Amniotic stem cell (primary cell): Measurements from ENCODE around the gene NKAIN2.
"Not testable (repeated sequence)": the region's sequence is repeated elsewhere in the genome, so short reads cannot be mapped to it uniquely, and the experiment has no call there.

ENCODE experiments used
- DNase-seq: peaks from one replicate; lab custom pipeline; 2025; lab: John Stamatoyannopoulos, UW

Gene NKAIN2

DNA sequence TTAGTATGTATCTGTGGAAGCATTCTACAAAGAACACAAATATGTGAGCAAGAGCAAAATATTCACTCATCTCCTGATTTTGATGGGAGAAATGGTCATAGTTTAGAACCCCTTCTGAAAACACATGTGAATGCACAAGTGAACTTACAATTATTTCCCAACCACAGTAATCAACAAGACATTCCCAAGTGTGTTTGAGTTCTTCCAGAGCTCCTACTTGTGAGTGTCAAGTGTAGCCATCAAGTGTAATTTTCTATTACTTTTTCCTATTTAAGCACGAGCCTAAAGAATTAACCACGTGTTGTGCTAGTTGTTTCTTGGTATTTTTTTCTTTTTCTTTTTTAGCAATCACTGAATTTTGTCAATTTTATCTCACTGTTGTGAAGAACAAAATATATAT lies 402.3 kb downstream of the NKAIN2 start:
- DNase-seq = no peak

DNA sequence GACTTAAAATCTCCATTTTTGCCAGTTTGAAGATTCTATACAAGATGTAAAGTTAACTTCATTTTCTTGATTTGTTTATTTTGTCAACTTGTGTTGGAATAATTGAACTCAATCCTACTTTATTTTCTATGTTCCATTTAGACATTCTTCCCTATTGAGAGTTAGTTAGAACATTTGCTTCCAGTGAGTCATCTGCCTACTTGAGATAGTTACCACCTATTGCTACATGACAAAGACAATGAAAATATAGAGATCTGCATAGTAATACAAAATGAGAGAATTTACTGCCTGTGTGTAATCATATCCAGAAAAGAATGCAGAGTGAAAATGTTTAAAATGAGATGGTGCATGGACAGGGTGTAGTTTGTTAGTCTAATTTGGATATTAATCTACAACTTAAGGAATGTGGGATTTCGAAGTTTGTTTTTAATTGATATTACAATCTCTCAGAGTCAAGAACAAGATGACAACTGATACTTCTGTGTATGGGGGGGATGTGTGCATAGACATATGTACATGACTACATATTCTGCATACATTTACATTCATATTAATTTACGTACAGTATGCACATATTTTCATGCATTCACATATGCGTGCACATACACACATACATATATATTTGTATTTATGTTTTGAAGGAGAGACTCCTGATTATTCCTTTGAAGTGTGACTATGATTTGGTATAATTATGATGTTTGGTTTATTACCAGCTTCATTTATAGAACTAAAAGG lies 420.1 kb downstream of the NKAIN2 start:
- no peak for DNase-seq

DNA sequence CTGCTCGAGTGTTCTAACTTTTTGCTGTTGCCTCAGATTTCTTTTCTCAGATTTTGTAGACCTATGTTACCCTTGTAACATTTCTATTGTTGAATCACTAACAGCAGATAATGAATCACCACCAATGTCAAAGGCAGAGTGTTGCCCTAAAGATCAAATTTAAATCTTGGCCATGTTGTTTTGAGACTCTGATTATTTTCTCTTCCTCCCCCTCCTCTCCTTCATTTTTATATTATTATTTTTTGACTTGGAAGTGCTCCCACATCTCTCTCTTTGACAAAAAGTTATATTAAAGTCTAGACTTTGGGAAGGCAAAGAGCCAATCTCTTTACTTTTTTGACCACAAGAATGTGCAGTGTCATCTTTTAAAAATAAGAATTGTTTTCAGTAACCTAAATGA lies 422.7 kb downstream of the NKAIN2 start:
- DNase-seq = no peak

DNA sequence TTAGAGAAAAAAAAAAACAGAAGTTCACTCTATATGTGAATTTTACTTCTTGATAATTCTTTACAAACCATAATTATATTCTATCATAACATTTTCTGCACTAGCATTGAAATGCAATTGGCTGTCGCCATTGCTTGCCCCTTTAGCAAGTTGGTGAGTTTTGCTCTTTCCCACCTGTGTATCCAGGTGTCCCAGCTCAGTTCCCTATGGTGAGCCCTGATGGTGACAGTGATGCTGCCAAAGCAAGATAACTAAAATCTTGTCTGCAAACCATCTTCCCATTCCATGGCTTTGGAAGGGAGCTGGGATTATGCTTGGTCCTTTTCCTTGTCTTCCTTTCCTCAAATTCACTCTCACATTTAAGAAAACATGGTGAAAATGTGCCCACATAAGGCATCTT lies 429.6 kb downstream of the NKAIN2 start:
- no peak for DNase-seq

DNA sequence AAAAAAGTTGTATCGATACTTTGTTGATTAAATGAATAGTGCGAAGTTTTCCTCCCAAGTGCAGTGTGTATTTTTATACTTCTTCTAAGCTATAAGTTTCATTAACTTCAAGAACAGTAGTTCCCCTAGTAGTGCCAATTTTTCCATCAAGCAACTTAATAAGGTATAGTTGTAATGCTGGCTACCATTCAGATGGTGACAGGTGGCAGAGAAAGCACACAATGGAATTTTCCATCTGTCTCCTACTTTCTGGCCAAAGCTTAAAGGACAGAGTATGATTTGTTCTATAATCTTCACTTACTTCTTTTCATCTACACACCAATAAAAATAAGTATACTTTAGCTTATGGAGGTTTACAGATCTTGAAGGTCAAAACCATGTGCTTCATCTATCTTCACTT lies 431.1 kb downstream of the NKAIN2 start:
- no peak for DNase-seq

DNA sequence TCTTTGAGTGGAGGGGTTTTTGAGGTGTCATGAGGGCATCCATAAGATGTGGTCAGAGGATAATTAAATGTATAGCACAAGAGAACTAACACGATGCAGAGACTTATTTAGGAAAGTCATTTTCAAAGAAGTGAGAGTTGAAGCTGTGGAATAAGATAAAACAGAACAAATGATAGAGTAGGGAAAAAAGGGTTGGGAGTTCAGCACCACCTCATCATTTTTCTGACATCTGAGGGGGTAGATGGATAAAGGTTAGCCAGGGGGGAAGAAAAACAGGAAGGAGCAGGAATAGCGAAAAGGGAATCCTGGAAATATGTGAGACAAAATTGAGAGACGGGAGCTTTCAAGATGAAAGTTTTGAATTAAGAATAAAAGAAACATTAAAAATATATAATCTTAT lies 434.2 kb downstream of the NKAIN2 start:
- no peak for DNase-seq

DNA sequence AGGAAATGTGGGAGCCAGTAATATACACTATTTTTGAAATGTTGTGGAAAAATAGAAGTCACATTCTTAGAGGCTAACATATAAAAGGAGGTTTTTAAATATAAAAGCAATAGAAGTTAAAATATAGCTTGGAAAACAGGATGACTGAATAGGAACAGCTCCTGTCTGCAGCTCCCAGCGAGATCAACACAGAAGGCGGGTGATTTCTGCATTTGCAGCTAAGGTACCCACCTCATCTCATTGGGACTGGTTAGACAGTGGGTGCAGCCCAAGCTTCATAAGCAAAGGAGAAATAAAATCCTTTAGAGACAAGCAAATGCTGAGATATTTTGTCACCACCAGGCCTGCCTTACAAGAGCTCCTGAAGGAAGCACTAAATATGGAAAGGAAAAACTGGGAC lies 434.7 kb downstream of the NKAIN2 start:
- DNase-seq = not testable (repeated sequence)

DNA sequence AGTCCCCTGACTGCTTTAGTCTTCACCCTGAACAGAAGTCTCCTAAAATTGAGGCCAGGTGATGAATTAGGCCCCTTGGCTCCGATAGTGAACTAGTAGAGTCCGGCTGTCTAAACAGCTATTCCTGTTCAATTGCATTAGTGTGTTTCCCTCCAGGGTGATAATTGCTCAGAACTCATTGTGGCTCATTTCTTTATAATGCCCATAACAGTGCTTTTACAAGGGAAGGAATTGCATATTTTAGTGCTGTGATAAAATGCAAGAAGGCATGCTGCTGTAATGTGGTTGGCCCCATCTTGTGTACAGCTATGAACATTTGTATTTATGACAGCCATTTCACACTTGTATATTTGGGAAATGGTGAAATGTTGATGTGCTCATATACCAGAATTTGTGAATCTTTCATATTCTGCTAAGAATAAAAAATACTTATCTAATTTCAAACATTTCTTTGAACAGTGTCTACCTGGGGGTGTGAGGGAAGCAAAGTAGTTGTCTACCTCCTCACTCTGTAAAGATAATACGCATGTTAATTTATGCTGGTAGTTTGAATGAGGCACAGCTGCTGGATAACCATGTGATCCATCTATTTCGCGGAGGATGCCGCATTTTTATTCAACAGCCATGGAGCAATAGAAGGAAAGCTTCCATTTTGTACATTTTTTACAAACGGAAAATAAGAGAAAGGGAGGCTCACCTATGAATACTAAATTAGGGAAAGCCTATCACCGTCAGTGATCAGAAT lies 451.4 kb downstream of the NKAIN2 start:
- DNase-seq = no peak

DNA sequence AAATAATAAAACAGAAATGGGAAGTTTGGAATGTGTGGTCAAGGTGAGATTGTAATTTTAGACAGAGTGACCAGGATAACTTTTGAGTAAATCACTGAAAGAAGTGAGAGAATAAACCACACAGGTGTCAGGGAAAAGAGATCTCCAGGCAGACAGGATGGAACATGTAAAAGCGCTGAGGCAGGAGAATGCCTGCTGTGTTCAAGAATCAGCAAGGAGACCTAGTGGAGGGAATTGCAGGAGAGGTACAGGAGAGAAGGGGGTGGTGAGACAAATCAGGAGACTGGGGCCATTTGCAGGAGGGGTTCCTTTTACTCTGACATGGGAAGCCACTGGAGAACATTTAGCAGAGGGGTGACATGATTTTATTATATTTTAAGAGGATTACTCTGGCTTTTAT lies 456.7 kb downstream of the NKAIN2 start:
- DNase-seq = no peak

DNA sequence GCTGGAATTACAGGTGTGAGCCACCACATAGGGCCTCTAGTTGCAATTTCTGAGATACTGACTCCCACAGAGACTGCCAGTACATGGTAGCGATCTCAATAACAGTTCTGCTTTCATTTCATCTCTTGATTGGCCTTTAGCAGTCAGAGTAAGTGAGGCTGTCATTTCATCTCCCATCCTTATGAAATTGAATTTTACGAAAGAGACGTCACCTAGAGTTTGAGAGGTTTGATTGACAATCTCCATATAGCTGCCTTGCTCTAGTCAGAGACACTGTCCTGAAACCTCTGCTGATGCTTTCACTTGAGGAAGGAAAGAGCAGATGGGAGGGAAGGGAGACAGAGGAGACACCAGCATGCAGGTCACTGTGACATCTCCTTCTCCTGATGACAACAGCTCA lies 466.1 kb downstream of the NKAIN2 start:
- DNase-seq = no peak

DNA sequence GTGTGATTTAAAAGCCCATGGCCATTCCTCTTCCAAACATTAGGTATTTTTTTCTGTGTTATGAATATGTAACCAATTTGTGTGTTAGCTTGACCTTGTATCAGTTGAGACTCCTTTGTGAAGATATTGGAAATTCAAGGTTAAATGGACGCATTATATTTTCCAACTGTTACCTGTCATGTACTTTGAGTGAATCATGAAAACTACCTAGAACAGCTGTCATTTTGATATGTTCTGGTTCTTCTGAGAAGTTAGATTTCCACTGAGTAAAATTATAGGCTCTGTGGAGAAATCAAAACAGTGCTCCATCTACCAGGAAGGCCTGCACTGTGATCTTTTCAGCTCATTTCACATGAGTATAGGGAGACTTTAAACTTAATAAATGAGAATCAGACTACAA lies 470.0 kb downstream of the NKAIN2 start:
- DNase-seq = no peak

DNA sequence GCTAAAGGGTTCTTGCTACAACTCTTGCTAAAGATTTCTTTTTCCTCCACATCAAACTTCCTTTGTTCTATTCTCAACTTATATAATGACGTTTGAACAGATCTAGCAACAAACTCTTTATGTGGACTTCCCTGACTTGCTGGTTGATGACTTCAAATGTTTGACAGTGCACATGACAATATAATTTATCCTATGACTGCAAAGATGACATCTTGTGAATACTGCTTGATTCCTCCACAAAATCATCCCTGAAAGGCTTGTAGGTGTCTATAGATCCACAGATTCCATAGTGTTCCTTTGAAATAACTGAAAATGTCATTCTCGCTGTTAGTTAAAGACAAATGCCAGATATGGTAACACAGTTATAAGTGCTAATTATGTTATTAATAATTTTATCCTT lies 478.9 kb downstream of the NKAIN2 start:
- DNase-seq = no peak

DNA sequence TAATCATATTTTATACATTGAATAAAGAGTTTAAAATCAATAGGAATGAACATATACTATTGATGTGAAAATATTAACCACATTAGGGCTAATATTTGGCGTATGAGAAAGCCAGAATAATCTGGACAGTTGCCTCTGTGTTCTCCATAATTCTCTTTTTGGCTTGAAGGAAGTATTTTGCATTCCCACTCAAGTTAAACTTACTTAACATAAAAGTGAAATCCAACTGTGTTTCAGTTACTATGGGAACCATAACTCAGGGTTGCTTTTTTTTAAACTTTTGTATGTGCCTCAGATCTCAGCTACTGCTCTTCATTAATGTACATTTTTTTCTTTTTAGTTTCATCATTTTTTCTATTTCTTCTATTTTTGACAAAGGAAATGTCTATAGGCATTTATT lies 479.8 kb downstream of the NKAIN2 start:
- no peak for DNase-seq

DNA sequence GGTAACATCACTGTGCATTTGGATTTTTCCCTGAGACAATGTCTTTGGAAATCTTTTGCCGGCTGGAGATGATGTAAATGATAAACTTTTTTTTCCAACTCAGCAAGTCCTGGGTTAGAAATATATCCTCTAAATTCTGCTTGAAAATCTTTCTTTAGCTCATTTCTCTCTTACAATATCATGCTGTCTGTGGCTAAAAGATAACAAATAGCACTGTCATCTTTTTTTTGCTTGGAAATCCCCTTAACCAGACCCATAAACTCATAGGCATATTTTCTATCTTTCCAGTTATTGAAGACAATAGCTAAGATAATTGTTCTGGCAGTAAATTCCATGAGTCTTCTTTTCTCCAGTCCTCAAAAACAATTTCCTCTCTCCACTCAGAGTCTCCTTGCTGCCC lies 481.5 kb downstream of the NKAIN2 start:
- DNase-seq = no peak

DNA sequence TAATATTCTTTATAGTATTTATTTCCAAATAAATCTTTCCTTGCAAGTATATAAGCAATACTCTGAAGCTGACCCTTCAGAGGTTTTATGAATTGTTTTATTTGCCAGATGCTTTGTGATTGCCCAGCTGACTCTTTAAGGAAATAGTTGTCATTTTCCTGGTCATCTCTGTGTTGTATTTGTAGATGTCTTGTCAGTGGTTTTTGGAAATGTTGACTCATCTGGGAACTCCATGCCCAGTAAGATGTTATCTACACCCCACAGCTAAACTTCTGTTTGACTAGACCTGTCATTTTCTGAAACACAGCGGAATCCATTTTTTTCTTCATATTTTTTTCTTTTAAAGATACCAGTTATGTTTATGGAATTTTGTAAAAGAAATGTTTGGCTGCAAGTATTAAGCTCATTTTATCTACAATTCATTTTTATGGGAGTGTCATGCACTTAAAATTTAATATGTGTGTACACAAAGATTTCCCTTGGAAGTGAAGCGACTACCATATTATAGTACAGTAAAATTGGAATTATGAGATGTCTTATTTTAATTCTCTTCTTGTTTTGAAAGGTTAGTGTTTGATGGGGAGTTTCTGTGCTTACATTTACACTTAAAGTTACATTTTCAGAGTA lies 491.0 kb downstream of the NKAIN2 start:
- DNase-seq = no peak

DNA sequence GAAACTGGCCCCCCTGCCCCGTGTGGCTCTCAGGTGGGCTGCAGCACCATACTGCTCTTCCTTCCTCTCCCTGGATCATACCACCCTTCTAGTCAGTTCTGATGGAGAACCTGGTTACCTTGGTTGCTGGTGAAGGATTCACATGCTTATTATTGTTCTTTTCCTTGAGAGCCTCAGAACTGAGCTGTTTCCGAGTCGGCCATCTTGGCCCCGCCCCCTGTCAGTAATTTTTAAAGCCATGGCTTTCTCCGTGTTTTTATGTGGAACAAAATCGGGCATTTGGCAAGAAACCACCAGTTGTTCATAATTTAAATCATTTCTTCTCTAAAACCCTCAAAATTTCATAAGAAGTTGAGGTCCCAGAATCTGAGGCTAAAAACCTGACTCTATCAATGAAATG lies 493.8 kb downstream of the NKAIN2 start:
- DNase-seq = no peak

DNA sequence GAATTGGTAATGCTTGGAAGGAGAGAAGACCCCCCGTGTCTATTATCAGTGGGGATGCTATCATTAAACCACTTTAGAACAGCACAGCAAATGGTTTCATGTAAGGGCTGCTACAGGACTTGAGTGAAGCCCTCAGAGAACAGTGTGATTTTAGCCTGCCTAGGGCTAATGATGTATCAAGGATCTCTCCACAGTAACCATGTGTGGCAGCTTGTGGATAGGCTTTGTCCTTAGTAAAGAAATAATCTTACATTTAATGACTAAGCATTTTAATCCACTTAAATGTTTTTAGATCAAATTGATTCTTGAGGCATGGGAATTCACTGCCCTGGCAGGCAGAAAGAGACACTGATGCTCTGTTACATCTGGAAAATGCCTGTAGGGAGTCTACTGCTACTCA lies 495.1 kb downstream of the NKAIN2 start:
- DNase-seq = no peak

DNA sequence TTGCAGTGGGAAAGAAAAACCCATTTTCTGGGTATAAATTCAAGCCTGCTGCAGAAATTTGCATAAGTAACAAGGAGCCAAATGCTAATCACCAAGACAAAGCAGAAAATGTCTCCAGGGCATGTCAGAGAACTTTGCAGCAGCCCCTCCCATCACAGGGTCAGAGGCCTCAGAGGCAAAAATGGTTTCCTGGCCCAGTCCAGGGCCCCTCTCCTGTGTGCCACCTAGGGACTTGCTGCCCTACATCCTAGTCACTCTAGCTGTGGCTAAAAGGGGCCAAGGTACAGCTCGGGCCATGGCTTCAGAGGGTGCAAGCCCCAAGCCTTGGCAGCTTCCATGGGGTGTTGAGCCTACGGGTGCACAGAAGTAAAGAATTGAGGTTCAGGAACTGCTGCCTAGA lies 497.2 kb downstream of the NKAIN2 start:
- not testable (repeated sequence) for DNase-seq

DNA sequence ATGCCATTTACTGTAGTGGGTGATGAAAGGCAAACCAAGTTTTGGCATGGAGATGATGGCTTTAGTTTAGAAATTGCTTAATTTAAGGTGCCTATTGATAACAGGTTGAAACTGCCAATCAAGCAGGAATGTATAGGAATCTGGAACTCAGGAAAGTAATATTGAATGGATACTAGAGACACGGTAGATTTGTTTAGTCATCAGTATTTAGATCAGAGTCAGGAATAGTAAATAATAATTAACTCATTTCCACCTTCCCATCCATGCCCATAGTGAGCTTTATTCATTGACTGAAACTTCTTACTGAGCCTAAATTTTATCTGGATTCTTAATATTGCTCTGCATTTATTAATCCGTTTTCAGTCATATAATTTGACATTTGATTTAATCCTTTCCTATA lies 500.3 kb downstream of the NKAIN2 start:
- no peak for DNase-seq

DNA sequence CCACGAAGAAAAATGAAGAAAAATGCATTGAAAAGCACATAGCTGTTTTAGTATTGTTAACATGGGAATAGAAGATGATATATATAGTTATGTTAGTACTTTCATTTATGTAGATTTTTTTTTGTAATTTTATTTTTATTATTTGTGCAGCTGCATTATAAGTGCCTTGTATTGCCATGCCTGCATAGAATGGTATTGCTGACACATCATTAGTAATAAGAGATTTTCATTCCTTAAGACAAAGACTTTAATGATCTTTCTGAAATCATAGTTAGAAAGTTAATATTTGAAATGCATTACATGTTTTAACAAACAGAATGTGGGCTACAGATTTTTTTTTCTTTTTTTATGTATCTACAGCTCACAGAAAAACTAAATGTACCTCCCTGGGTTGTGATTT lies 506.5 kb downstream of the NKAIN2 start:
- DNase-seq = no peak

DNA sequence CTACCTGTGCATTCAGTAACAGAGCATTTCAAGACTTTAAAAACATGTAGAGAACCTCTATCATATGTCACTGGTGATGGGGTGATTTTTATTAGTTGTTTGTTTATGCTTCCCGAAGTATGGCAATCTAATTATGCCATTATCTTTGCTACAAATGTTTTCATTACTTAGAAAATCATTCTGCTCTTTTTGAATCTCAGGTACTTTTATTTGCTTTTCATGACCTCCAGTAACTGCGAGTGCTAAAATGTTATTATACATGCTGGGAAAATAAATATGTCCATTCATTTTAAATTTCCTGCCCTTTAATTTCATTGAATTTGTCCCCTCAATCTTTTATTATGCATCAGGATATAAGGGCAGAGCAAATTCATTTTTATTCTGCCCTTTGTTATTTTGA lies 515.7 kb downstream of the NKAIN2 start:
- DNase-seq = no peak

DNA sequence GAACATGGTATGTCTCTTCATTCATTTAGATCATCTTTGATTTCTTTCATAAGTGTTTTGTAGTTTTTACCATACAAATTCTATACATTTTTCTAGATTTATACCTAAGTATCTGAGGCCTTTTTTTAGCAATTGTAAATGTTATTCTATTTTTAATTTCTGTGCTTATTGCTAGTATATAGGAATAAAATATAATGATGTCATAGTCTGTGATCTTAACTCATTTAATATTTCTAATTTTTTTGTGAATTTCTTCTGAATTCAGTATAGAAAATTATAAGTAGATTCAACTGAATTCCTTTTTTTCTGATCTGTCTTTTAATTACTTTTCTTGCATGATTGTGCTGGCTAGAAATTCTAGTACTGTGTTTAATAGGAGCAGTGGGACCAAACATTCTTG lies 520.6 kb downstream of the NKAIN2 start:
- no peak for DNase-seq

DNA sequence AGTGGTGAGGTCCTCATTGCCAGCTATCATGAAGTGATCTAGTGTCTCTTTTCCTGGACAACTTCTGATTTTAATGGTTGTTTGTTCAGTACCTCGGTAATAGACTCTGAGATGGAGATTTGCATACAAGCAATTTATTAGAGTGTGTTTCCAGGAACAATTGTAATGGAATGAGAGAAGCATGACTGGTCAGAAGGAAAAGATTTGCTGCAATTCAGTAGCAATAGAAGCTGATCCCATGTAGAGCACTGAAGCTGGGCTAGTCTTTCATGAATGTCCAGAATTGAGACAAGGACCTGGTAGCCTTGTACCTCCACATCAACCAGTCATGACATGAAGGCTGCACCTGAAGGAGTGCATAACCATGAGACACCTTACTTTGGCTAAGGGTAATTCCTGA lies 526.5 kb downstream of the NKAIN2 start:
- no peak for DNase-seq
